ENCODE results near the gene CAMSAP1. TPM values are rescaled to one million over a fixed set of nuclear protein-coding genes. Genes with fewer than 3 reads are reported as not detected.

CAMSAP1 gene
- total RNA-seq, 1 donor from 2014 or later = 150 TPM

- H3K4me1 Mint-ChIP-seq (ENCODE audit: low read depth, unreplicated experiment) = peaks cover 34% of the 10 kb centered on the region
These were observed 41.8 kb downstream of the CAMSAP1 start for GRCh38 chr9:135865531-135865930.

GRCh38 chr9:135864447-135865049 lies 42.8 kb downstream of the CAMSAP1 start:
- TF ChIP-seq CTCF (IDR thresholded peaks at IDR 0.05; ENCODE audit: partially characterized antibody, unreplicated experiment) = peak; percentile 89
- Mint-ChIP-seq H3K36me3 (ENCODE audit: unreplicated experiment) (peaks cover 9% of the 10 kb centered on the region), H3K27ac (ENCODE audit: unreplicated experiment) (peak overlapping the region; percentile 59), H3K9me3 (ENCODE audit: unreplicated experiment) (peaks cover 6% of the 10 kb centered on the region), H3K4me1 (ENCODE audit: low read depth, unreplicated experiment) (peaks cover 34% of the 10 kb centered on the region), H3K4me3 (ENCODE audit: unreplicated experiment) (no peak overlapping the region), H3K27me3 (ENCODE audit: unreplicated experiment) (peaks cover 2% of the 10 kb centered on the region)
- DNase-seq = peak; percentile 87

More at GRCh38 chr9:135865531-135865930, 41.8 kb downstream of the CAMSAP1 start:
- Mint-ChIP-seq H3K4me3 (ENCODE audit: unreplicated experiment) (no peak overlapping the region), H3K36me3 (ENCODE audit: unreplicated experiment) (peaks cover 9% of the 10 kb centered on the region), H3K9me3 (ENCODE audit: unreplicated experiment) (peaks cover 12% of the 10 kb centered on the region), H3K27ac (ENCODE audit: unreplicated experiment) (no peak overlapping the region), H3K27me3 (ENCODE audit: unreplicated experiment) (peaks cover 2% of the 10 kb centered on the region)
- no peak for TF ChIP-seq CTCF (IDR thresholded peaks at IDR 0.05; ENCODE audit: partially characterized antibody, unreplicated experiment)
- DNase-seq = no peak

GRCh38 chr9:135862809-135863208 lies 44.5 kb downstream of the CAMSAP1 start:
- Mint-ChIP-seq H3K4me1 (ENCODE audit: low read depth, unreplicated experiment) (peaks cover 36% of the 10 kb centered on the region), H3K4me3 (ENCODE audit: unreplicated experiment) (no peak overlapping the region), H3K36me3 (ENCODE audit: unreplicated experiment) (peaks cover 9% of the 10 kb centered on the region), H3K27me3 (ENCODE audit: unreplicated experiment) (peaks cover 12% of the 10 kb centered on the region), H3K27ac (ENCODE audit: unreplicated experiment) (no peak overlapping the region), H3K9me3 (ENCODE audit: unreplicated experiment) (peaks cover 7% of the 10 kb centered on the region)
- TF ChIP-seq CTCF (IDR thresholded peaks at IDR 0.05; ENCODE audit: partially characterized antibody, unreplicated experiment) = no peak
- no peak for DNase-seq

DNA sequence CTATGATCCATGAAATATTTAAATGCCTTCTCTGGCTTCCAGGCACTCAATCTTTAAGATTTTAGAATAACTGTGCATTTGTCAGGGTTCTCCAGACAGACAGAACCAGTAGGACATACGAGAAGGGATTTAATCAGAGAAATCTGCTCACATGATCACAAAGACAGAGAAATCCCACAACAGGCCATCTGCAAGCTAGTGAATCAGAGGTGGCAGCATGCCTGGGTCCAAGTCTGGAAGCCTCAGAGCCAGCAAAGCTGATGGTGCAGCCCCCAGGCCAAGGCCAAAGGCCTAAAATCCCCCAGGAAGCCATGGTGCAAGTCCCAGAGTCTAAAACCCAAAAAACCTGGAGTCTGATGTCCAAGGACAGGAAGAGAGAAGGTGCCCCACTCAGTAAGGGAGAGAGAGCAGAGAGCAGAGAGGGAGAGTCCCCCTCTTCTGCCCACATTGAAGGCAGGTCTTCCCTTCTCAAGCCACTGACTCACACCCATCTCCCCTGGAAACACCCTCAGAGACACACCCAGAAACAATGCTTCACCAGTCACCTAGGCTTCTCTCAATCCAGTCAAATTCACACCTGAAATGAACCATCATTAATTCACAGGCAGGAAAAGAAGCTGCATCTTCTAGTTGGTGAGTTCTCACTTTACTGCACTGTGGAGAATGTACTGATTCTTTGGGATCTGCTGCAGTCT lies 48.7 kb downstream of the CAMSAP1 start:
- no peak overlapping the region for H3K27ac Mint-ChIP-seq (ENCODE audit: unreplicated experiment)
- peaks cover 7% of the 10 kb centered on the region for H3K9me3 Mint-ChIP-seq (ENCODE audit: unreplicated experiment)
- no peak overlapping the region for H3K4me3 Mint-ChIP-seq (ENCODE audit: unreplicated experiment)
- TF ChIP-seq CTCF (IDR thresholded peaks at IDR 0.05; ENCODE audit: partially characterized antibody, unreplicated experiment) = no peak
- peaks cover 14% of the 10 kb centered on the region for H3K27me3 Mint-ChIP-seq (ENCODE audit: unreplicated experiment)
- peaks cover 10% of the 10 kb centered on the region for H3K36me3 Mint-ChIP-seq (ENCODE audit: unreplicated experiment)
- H3K4me1 Mint-ChIP-seq (ENCODE audit: low read depth, unreplicated experiment) = peaks cover 7% of the 10 kb centered on the region
- no peak for DNase-seq

- TF ChIP-seq CTCF (IDR thresholded peaks at IDR 0.05; ENCODE audit: partially characterized antibody, unreplicated experiment) = no peak
- Mint-ChIP-seq H3K27me3 (ENCODE audit: unreplicated experiment) (peaks cover 12% of the 10 kb centered on the region), H3K36me3 (ENCODE audit: unreplicated experiment) (peaks cover 10% of the 10 kb centered on the region), H3K9me3 (ENCODE audit: unreplicated experiment) (peaks cover 6% of the 10 kb centered on the region), H3K27ac (ENCODE audit: unreplicated experiment) (peak overlapping the region; percentile 8), H3K4me1 (ENCODE audit: low read depth, unreplicated experiment) (peaks cover 4% of the 10 kb centered on the region), H3K4me3 (ENCODE audit: unreplicated experiment) (no peak overlapping the region)
- DNase-seq = no peak
These were observed 49.5 kb downstream of the CAMSAP1 start for GRCh38 chr9:135857843-135858242.

All from glutamatergic neuron (in vitro differentiated cells).